ENCODE results near the gene ARF3.

DNA sequence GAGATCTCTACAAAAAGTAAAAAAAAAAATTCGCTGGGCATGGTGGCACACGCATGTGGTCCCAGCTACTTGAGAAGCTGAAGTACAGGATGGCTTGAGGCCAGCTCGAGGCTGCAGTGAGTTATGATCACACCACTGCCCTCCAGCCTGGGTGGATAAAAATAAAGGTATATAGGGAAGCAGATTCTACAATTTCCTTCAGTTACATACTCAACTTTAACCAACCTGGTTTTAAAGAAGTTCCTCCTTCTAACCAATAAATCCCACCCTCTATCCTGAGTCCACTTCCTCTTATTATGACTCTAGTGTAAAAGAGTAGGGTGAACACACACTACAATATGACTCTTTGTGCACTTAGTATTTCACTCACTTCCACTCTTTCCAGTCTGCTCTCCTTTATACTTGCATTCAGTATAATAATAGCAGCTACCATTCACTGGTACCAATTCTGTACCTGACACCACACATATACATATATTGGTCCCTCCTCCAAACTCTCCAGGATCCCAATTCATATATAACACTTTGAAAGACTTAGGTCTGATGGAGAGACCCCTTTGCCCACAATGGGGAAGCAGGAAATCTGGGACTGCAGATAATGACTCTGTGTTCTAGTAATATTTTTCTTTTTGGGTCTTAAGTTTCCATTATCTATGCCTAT lies 2.3 kb downstream of the ARF3 start:
- TF ChIP-seq CTCF (conservative IDR thresholded peaks at IDR 0.05; ENCODE audit: low read length) (no peak), EZH2phosphoT487 (IDR thresholded peaks at IDR 0.05; ENCODE audit: borderline replicate concordance) (no peak)
